GM21423 (cell line): Measurements from ENCODE around the gene LITAF.

Experiments
- ATAC-seq: cut with Tn5 transposase; IDR thresholded peaks from one replicate; pipeline ENCODE4 v1.9.1; 2021; ENCODE audit warnings: mild to moderate bottlenecking, moderate library complexity; ENCODE audit not compliant: unreplicated experiment

LITAF gene

GRCh38 chr16:11586856-11587642, at the start of gene LITAF:
TSS of gene LITAF (minus strand) at chr16:11586919. CDS start at chr16:11556730, 30,189 bp downstream.
- peak; percentile 35 for ATAC-seq

DNA sequence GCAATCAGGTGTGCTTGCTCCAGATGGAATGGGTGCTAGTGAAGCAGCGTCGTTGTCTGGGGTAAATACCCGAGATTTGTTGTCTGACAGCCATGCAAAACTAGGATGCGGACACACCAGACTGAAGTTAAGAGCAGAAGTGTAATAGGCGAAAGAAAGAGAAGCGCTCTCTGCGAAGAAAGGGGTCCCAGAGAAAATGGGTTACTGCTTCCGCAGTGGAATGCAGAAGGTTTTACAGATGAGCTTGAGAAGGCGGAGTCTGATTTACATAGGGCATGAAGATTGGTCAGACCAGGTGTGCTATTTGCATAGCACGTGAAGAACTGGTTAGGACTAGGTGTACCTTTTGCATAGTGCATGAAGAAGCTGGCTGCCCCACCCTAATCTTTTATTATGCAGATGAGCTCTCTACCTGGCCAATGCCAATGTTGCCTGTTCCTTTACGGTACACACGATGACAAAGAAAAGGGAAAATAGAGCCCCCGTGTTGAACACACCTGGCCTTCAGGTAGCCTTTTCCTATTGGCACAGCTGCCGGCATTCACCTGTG, 49.5 kb upstream of the LITAF start:
- ATAC-seq = no peak

GRCh38 chr16:11635679-11636171, 49.0 kb upstream of the LITAF start:
- no peak for ATAC-seq

DNA sequence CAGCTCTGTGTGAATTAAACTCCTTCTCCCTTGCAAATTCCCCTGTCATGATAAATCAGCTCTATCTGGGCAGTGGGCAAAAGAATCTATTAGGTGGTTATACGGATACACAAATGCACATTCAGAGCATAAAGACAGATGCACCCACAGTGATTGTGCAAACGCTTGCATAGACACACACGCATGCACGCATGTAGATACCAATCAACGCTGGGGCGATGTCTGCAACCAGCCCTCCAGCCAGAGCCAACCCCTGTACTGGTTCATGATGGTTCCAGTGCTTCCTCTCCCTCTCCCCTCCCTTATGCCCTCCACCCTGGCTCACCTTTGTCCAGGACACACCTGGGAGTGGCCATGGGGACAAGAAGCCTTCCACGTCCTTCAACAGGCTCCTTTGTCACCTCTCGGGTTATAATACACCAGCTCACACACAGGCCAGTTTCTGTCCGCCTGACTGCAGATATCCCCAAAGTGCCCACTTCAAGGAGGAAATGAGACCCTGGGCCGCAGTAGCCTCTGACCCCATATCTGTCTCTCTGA, 48.5 kb upstream of the LITAF start:
- no peak for ATAC-seq

DNA sequence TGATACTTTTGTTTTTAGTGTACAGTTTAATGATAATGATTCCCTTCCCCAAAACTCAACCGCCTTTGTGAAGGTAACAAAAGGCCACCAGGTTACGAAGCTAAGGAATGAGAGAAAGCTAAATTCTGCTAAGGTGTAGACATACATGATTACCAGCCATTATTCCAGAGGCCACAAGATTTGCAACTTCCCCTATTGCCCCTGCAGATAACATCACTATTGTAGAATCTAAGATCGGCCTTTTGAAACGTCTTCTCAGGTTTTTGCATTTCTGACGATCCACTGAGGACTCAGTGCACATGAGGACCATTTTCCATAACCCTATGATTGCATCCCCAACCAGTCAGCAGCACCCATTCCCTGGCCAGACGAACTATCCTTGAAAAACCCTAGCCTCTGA, 47.6 kb upstream of the LITAF start:
- ATAC-seq = no peak

- ATAC-seq = no peak
These were observed 46.4 kb upstream of the LITAF start for GRCh38 chr16:11633113-11633512.

- no peak for ATAC-seq
These were observed 45.8 kb upstream of the LITAF start for GRCh38 chr16:11632455-11632939.

DNA sequence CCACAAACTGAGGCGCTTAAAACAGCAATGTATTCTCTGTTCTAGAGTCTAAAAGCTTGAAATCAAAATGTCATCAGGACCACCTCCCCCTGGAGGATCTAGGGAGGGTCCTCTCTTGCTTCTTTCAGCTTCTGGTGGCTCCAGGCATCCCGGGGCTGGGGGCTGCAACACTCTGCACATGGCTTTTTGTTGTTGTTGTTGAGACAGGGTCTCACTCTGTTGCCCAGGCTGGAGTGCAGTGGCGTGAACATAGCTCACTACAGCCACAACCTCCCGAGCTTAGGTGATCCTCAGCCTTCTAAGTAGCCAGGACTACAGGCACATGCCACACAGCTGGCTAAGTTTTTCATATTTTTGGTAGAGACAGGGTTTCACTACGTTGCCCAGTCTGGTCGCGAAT, 44.5 kb upstream of the LITAF start:
- ATAC-seq = no peak

DNA sequence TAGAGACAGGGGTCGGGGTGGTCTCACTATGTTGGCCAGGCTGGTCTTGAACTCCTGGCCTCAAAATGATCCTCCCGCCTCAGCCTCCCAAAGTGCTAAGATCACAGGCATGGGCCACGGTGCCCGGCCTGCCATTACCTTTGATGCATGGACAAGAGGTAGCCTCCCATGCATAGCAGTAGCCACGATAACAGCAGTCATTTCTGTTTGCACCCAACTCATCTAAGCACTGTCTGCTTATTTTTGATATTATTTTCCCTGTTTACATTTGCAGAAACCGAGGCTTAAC, 44.0 kb upstream of the LITAF start:
- ATAC-seq = no peak

DNA sequence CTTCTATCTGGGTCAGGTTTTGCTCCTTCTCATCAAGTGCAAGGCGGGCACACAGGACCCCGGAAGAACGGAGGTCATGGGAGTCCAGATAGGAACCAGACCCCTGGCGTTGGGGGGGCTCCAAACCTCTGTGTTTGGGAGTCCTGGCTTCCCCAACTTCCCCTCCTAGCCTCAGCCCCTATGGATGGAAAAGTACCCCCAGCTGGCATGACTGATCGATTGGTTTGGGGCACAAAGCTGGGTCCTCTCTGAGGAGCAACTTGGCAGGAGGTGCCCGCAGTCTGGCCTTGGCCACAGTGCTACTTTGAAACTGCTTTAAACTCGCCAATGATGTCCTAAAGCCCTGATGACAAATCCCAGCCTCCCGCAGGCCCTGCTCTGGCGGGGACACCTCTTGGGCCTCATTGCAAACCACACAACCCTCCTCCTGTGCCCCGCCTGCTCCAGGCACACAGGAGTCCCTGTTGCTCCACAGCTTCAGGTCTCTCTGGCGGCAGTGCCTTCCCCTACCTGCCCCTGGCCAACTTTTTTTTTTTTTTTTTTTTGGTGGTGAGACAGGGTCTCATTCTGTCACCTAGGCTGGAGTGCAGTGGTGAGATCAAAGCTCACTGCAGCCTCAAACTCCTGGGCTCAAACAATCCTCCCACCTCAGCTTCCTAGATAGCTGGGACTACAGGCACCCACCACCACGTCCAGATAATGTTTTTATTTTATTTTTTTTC, 43.5 kb upstream of the LITAF start:
- no peak for ATAC-seq

GRCh38 chr16:11629071-11630030, 42.6 kb upstream of the LITAF start:
- ATAC-seq = no peak

- ATAC-seq = no peak
These were observed 41.2 kb upstream of the LITAF start for GRCh38 chr16:11627822-11628457.

- no peak for ATAC-seq
These were observed 40.6 kb upstream of the LITAF start for GRCh38 chr16:11627292-11627663.

GRCh38 chr16:11626657-11627291, 40.1 kb upstream of the LITAF start:
- ATAC-seq = no peak

DNA sequence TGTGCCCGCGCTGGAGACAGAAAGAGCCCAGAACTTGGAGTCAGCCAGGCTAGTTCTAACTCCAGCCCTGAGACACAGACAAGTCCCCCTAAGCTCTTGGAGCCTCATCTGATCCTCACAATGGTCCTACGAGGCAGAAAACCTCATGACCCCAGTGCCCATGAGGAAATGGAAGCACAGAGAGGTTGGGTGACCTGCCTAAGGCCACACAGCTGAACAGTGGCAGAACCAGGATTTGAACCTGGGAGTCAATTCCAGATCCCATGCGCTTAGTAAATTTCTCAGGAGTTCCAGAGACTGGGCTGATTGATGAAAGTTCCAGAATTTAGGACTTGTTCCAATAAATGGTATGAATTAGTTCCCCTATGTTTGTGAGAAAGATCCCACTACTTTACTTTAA, 39.0 kb upstream of the LITAF start:
- ATAC-seq = no peak

- no peak for ATAC-seq
These were observed 38.2 kb upstream of the LITAF start for GRCh38 chr16:11624636-11625607.

- no peak for ATAC-seq
These were observed 37.5 kb upstream of the LITAF start for GRCh38 chr16:11624205-11624604.

DNA sequence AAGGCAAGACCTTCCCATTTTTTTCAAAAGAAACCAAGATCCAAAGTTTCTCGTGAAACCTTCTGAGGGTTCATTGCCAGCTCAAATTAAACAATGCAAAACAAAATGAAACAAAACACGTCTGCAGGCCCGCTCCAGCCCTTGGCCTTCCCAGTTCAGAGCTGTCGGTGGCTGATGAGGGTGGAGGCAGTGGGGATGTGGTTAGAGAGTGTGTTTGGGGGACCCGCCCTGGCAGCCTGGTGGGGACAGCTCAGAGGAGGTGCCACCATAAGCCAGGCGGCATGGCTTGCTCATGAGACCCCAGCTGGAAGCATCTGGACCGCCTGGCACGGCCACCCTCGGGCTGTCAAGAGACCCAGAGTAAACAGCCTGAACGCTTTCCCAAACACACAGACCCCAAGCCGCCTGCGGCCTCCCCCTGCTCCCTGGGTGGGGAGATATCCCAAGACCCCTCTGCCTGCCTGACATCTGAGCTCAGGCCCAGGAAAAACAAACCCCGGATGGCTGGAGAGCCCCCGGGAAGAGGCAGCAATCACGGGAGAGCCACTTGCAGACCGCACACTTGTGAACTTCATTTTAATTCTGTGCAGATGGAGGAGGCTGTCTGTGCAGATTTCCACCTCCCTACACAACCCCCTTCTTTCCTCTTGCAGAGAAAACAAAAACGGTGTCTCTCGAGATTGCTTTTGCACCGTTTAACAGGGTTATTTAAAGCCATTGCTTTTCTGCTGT, 35.4 kb upstream of the LITAF start:
- no peak for ATAC-seq
